ENCODE data around the gene MMP15.
"Not testable (repeated sequence)": the region's sequence is repeated elsewhere in the genome, so short reads cannot be mapped to it uniquely, and the experiment has no call there.

The MMP15 gene

GRCh38 chr16:57996406-57997175, 29.0 kb upstream of the MMP15 start:
- no peak for DNase-seq

GRCh38 chr16:57997176-57997527, 28.4 kb upstream of the MMP15 start:
- DNase-seq = no peak

GRCh38 chr16:57997528-57998265, 27.9 kb upstream of the MMP15 start:
- DNase-seq = no peak

GRCh38 chr16:57998486-57998885, 27.1 kb upstream of the MMP15 start:
- DNase-seq = peak; percentile 61

GRCh38 chr16:57998992-57999365, 26.6 kb upstream of the MMP15 start:
- DNase-seq = no peak

GRCh38 chr16:57999366-57999970, 26.1 kb upstream of the MMP15 start:
- peak; percentile 38 for DNase-seq

GRCh38 chr16:57999971-58000705, 25.4 kb upstream of the MMP15 start, which contains the start of gene ZNF319:
ZNF319 (minus strand) TSS chr16:58000672; CDS start chr16:57998265, 2,407 bp downstream.
- DNase-seq = no peak

- peak; percentile 84 for DNase-seq
Observed at GRCh38 chr16:58000706-58001676, 24.6 kb upstream of the MMP15 start, which contains the start of gene USB1. USB1 (plus strand) TSS chr16:58001407; CDS start chr16:58001484, 77 bp downstream.

- no peak for DNase-seq
Observed at GRCh38 chr16:58001781-58002415, 23.7 kb upstream of the MMP15 start.

GRCh38 chr16:58002416-58002800, 23.1 kb upstream of the MMP15 start:
- no peak for DNase-seq

GRCh38 chr16:58002936-58003335, 22.6 kb upstream of the MMP15 start:
- DNase-seq = no peak

- not testable (repeated sequence) for DNase-seq
Observed at GRCh38 chr16:58004736-58005135, 20.8 kb upstream of the MMP15 start.

- no peak for DNase-seq
Observed at GRCh38 chr16:58009856-58010416, 15.6 kb upstream of the MMP15 start.

GRCh38 chr16:58010886-58011285, 14.7 kb upstream of the MMP15 start:
- no peak for DNase-seq

- no peak for DNase-seq
Observed at GRCh38 chr16:58011652-58012051, 13.9 kb upstream of the MMP15 start.

GRCh38 chr16:58012481-58012880, 13.1 kb upstream of the MMP15 start:
- DNase-seq = no peak

GRCh38 chr16:58013201-58013956, 12.2 kb upstream of the MMP15 start:
- no peak for DNase-seq

GRCh38 chr16:58016840-58017446, 8.6 kb upstream of the MMP15 start:
- no peak for DNase-seq

- DNase-seq = no peak
Observed at GRCh38 chr16:58018803-58019202, 6.8 kb upstream of the MMP15 start.
